H4 (cell line): ENCODE measurements around the gene HS3ST3A1. TPM values are rescaled to one million over a fixed set of nuclear protein-coding genes. Genes with fewer than 3 reads are reported as not detected.

ENCODE experiments used
- DNase-seq: peaks from one replicate; pipeline ENCODE4 v3.0.0-alpha.2; 2015; ENCODE audit warnings: low spot score
- total RNA-seq: library from RNA; depleted of rRNA; stranded (reverse); fragments of >200 nt; shearing (Covaris generic); gene quantifications from 2 replicates; pipeline ENCODE4 v1.2.3, GENCODE V29; 2014; rRNA removed

The HS3ST3A1 gene
- total RNA-seq: 4.7 and 12.6 TPM in 2 replicates

- peak; percentile 80 for DNase-seq
Observed at GRCh38 chr17:13601776-13602551, at the start of gene HS3ST3A1. Gene HS3ST3A1, minus strand, starts transcription at chr17:13601929. Its CDS starts 800 bp downstream, at chr17:13601129.

- peak; percentile 21 for DNase-seq
Observed at GRCh38 chr17:13650096-13650675, 48.5 kb upstream of the HS3ST3A1 start.

- no peak for DNase-seq
Observed at GRCh38 chr17:13647543-13648021, 45.9 kb upstream of the HS3ST3A1 start.

- DNase-seq: no peak
Observed at GRCh38 chr17:13646969-13647542, 45.3 kb upstream of the HS3ST3A1 start.

- DNase-seq: no peak
Observed at GRCh38 chr17:13646411-13646810, 44.7 kb upstream of the HS3ST3A1 start.

- no peak for DNase-seq
Observed at GRCh38 chr17:13643180-13643579, 41.5 kb upstream of the HS3ST3A1 start.

GRCh38 chr17:13642188-13642587 is 40.5 kb upstream of the HS3ST3A1 start:
- DNase-seq: peak; percentile 31

- DNase-seq: no peak
Observed at GRCh38 chr17:13640551-13640950, 38.8 kb upstream of the HS3ST3A1 start.

- DNase-seq: peak; percentile 86
Observed at GRCh38 chr17:13638855-13639458, 37.2 kb upstream of the HS3ST3A1 start.

GRCh38 chr17:13636951-13637350 is 35.2 kb upstream of the HS3ST3A1 start:
- DNase-seq: no peak

GRCh38 chr17:13635951-13636350 is 34.2 kb upstream of the HS3ST3A1 start:
- no peak for DNase-seq

- no peak for DNase-seq
Observed at GRCh38 chr17:13634021-13634420, 32.3 kb upstream of the HS3ST3A1 start.

- no peak for DNase-seq
Observed at GRCh38 chr17:13631529-13631928, 29.8 kb upstream of the HS3ST3A1 start.

- peak; percentile 74 for DNase-seq
Observed at GRCh38 chr17:13626703-13627102, 25.0 kb upstream of the HS3ST3A1 start.

- no peak for DNase-seq
Observed at GRCh38 chr17:13619462-13619861, 17.7 kb upstream of the HS3ST3A1 start.

GRCh38 chr17:13616031-13616430 is 14.3 kb upstream of the HS3ST3A1 start:
- no peak for DNase-seq

- no peak for DNase-seq
Observed at GRCh38 chr17:13609941-13610340, 8.2 kb upstream of the HS3ST3A1 start.

GRCh38 chr17:13601322-13601775 is 380 bp downstream of the HS3ST3A1 start:
- no peak for DNase-seq

GRCh38 chr17:13600475-13601321 is 1.0 kb downstream of the HS3ST3A1 start:
- DNase-seq: no peak

GRCh38 chr17:13599864-13600263 is 1.9 kb downstream of the HS3ST3A1 start:
- no peak for DNase-seq

GRCh38 chr17:13599168-13599577 is 2.6 kb downstream of the HS3ST3A1 start:
- no peak for DNase-seq
